ENCODE measurements around the gene RIPOR3. TPM values are rescaled to one million over a fixed set of nuclear protein-coding genes. Genes with fewer than 3 reads are reported as not detected.

Gene RIPOR3
- total and polyA plus RNA-seq, 9 of the 15 experiments (the other 6 are each of a cell fraction or from before 2014, with no cell fraction given) = 3.3 to 62.7 (median 21.4) TPM

DNA sequence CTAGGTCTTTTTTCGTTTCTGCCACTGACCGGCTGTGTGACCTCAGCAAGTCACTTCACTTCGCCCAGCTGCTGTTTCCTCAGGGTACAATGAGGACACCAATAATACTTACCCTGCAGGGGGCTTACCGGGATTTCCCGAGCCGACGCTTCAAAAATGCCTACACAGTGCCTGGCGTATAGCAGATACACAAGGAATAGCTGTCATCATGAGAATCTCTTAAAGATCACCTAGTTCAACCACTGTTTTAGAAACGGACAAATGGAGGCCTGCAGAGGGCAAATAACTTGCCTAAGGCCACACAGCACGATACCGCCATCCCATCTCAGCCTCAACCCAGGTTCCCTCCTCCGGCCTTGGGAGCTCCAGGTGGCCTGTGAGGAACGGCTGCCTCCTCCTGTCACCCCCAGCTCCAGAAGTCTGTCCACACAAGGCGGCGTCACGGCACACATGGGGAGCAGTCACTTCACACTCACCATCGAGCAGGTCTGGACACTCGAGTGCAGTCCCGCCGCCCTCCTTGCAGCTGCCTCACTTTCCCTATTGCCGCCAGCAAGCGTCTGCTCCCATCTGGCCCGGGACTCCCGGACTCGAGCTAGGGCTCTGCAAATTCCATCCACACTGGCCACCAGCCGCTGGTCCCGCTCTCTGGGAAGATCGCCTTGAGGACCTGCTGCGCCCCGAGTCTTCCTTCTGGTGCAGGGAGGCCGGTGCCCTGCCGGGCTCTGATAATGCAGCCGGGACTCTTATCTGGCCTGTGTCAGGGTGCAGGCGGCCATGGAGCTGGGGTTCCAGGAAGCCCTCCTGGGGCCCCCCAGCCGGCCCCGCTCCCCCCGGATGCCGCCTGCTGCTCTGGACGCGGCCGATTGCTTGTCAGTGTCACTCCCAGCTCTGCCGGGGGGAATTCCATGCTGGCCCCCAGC, at the start of gene RIPOR3 (continued):
- TF ChIP-seq, protein P1, sequence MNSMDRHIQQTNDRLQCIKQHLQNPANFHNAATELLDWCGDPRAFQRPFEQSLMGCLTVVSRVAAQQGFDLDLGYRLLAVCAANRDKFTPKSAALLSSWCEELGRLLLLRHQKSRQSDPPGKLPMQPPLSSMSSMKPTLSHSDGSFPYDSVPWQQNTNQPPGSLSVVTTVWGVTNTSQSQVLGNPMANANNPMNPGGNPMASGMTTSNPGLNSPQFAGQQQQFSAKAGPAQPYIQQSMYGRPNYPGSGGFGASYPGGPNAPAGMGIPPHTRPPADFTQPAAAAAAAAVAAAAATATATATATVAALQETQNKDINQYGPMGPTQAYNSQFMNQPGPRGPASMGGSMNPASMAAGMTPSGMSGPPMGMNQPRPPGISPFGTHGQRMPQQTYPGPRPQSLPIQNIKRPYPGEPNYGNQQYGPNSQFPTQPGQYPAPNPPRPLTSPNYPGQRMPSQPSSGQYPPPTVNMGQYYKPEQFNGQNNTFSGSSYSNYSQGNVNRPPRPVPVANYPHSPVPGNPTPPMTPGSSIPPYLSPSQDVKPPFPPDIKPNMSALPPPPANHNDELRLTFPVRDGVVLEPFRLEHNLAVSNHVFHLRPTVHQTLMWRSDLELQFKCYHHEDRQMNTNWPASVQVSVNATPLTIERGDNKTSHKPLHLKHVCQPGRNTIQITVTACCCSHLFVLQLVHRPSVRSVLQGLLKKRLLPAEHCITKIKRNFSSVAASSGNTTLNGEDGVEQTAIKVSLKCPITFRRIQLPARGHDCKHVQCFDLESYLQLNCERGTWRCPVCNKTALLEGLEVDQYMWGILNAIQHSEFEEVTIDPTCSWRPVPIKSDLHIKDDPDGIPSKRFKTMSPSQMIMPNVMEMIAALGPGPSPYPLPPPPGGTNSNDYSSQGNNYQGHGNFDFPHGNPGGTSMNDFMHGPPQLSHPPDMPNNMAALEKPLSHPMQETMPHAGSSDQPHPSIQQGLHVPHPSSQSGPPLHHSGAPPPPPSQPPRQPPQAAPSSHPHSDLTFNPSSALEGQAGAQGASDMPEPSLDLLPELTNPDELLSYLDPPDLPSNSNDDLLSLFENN (IDR thresholded peaks at IDR 0.05; ENCODE audit: low read depth in 2 of 2, low read length in 2 of 2) = peak in 1 of 2 experiments; percentile 97; a peak in 2 of 4 replicates
- TF ChIP-seq ETS2 (tag; IDR thresholded peaks at IDR 0.05; ENCODE audit: borderline replicate concordance, poor library complexity, severe bottlenecking) (no peak), MYC (IDR thresholded peaks at IDR 0.05; ENCODE audit: low read depth, low read length) (peak; percentile 73), MYC (CRISPR knock-in tag; IDR thresholded peaks at IDR 0.05; ENCODE audit: borderline replicate concordance, low read depth) (no peak), TARDBP (IDR thresholded peaks at IDR 0.05) (peak; percentile 64; the same call in 1 of the 2 replicates), NCOA6 (IDR thresholded peaks at IDR 0.05) (no peak), RREB1 (CRISPR knock-in tag; IDR thresholded peaks at IDR 0.05) (peak; percentile 70; the same call in 1 of the 2 replicates), NCOR1 (IDR thresholded peaks at IDR 0.05) (peak; percentile 100), HMGXB4 (CRISPR knock-in tag; IDR thresholded peaks at IDR 0.05) (0 out of 2 replicates have a peak, but pooled peaks have one; percentile 52), HDAC2 (IDR thresholded peaks at IDR 0.05) (peak; percentile 83; the same call in 1 of the 2 replicates), ZSCAN29 (IDR thresholded peaks at IDR 0.05) (peak; percentile 54; the same call in 1 of the 2 replicates), SUPT5H (IDR thresholded peaks at IDR 0.05) (peak; percentile 60)
- TF ChIP-seq, protein P2, sequence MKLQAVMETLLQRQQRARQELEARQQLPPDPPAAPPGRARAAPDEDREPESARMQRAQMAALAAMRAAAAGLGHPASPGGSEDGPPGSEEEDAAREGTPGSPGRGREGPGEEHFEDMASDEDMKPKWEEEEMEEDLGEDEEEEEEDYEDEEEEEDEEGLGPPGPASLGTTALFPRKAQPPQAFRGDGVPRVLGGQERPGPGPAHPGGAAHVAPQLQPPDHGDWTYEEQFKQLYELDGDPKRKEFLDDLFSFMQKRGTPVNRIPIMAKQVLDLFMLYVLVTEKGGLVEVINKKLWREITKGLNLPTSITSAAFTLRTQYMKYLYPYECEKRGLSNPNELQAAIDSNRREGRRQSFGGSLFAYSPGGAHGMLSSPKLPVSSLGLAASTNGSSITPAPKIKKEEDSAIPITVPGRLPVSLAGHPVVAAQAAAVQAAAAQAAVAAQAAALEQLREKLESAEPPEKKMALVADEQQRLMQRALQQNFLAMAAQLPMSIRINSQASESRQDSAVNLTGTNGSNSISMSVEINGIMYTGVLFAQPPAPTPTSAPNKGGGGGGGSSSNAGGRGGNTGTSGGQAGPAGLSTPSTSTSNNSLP (IDR thresholded peaks at IDR 0.05; ENCODE audit: borderline replicate concordance, low read depth, low read length) = no peak

All from K562 (cell line).